Hepatocyte (in vitro differentiated cells): ENCODE data around the gene PGAP3. TPM values are rescaled to one million over a fixed set of nuclear protein-coding genes. Genes with fewer than 3 reads are reported as not detected.
A peak's percentile ranks its signal among the peaks of the same experiment; 100 is the strongest.

Experiments used
- DNase-seq: peaks from one replicate; pipeline ENCODE4 v3.0.0-alpha.2; 2016; ENCODE audit warnings: low spot score
- H2AFZ ChIP-seq: fragments of 200-600 bp; sonication (generic); 2 replicates; pipeline ENCODE4 v1.6.0; 2016; ENCODE audit warnings: antibody characterized with exemption, mild to moderate bottlenecking
- H3K27ac ChIP-seq: fragments of 200-600 bp; sonication (generic); 2 replicates; pipeline ENCODE4 v1.5.1; 2016; ENCODE audit warnings: mild to moderate bottlenecking
- H3K27me3 ChIP-seq: fragments of 200-600 bp; sonication (generic); 2 replicates; pipeline ENCODE4 v1.6.1; 2016
- H3K36me3 ChIP-seq: fragments of 200-600 bp; sonication (generic); replicated peaks from 2 replicates; pipeline ENCODE4 v1.5.1; 2016; ENCODE audit warnings: low read depth; ENCODE audit not compliant: insufficient read depth
- H3K4me1 ChIP-seq: fragments of 200-600 bp; sonication (generic); 2 replicates; pipeline ENCODE4 v1.5.1; 2016; ENCODE audit warnings: mild to moderate bottlenecking, moderate library complexity; ENCODE audit not compliant: insufficient read depth
- H3K4me2 ChIP-seq: fragments of 200-600 bp; sonication (generic); 2 replicates; pipeline ENCODE4 v1.6.0; 2016
- H3K4me3 ChIP-seq: fragments of 200-600 bp; sonication (generic); 2 replicates; pipeline ENCODE4 v1.5.1; 2016; ENCODE audit warnings: mild to moderate bottlenecking
- H3K79me2 ChIP-seq: fragments of 200-600 bp; sonication (generic); 2 replicates; pipeline ENCODE4 v1.6.0; 2017; ENCODE audit warnings: mild to moderate bottlenecking
- H3K9me2 ChIP-seq: fragments of 200-600 bp; sonication (generic); replicated peaks from 2 replicates; pipeline ENCODE4 v1.6.0; 2017; ENCODE audit warnings: mild to moderate bottlenecking; ENCODE audit not compliant: insufficient read depth
- H3K9me3 ChIP-seq: fragments of 200-600 bp; sonication (generic); 2 replicates; pipeline ENCODE4 v1.5.1; 2016; ENCODE audit warnings: low read depth, mild to moderate bottlenecking
- H4K20me1 ChIP-seq: fragments of 200-600 bp; sonication (generic); 2 replicates; pipeline ENCODE4 v1.6.0; 2016; ENCODE audit warnings: mild to moderate bottlenecking; ENCODE audit not compliant: insufficient read depth, poor library complexity, severe bottlenecking
- CTCF ChIP-seq: fragments of 200-600 bp; sonication (generic); IDR thresholded peaks from 2 replicates; pipeline ENCODE4 v1.5.1; 2016; ENCODE audit warnings: antibody characterized with exemption, mild to moderate bottlenecking; ENCODE audit not compliant: poor library complexity
- EZH2 ChIP-seq: fragments of 200-600 bp; sonication (generic); IDR thresholded peaks from 2 replicates; pipeline ENCODE4 v1.6.1; 2016; ENCODE audit warnings: antibody characterized with exemption, mild to moderate bottlenecking, borderline replicate concordance
- EZH2phosphoT487 ChIP-seq: fragments of 200-600 bp; sonication (generic); IDR thresholded peaks from one replicate; pipeline ENCODE4 v1.6.1; 2018; ENCODE audit warnings: antibody characterized with exemption, mild to moderate bottlenecking, low read depth, moderate library complexity; ENCODE audit not compliant: unreplicated experiment, severe bottlenecking
- WGBS: methylation state at CpG from one replicate; pipeline ENCODE4 v1.1.6; 2016; ENCODE audit warnings: low lambda C conversion rate; ENCODE audit errors: missing lambda C conversion rate; 5-methylcytosine and 5-hydroxymethylcytosine counted together
- polyA plus RNA-seq: library from polyadenylated mRNA; unstranded; fragments of >200 nt; fragmentation: Nextera tagmentation; extraction: Ambion mirVana; gene quantifications from 2 replicates; pipeline ENCODE4 v1.2.1, GENCODE V29; 2016
- total RNA-seq: library from RNA; depleted of rRNA; stranded (reverse); fragments of >200 nt; gene quantifications from 2 replicates; pipeline ENCODE4 v1.2.3, GENCODE V29; 2014

Gene PGAP3
- total and polyA plus RNA-seq, 2 experiments from 2014 or later, result 33.0 to 35.4 TPM

- Histone ChIP-seq H3K4me1 (peaks cover 38% of the 10 kb centered on the region), H3K4me2 (peak overlapping the region; percentile 87), H3K27ac (no peak overlapping the region), H3K27me3 (no peaks in the 10 kb centered on the region), H3K79me2 (peaks cover 76% of the 10 kb centered on the region), H3K9me3 (no peaks in the 10 kb centered on the region), H3K9me2 (no peaks in the 10 kb centered on the region), H2AFZ (no peak overlapping the region), H3K36me3 (no peaks in the 10 kb centered on the region), H3K4me3 (no peak overlapping the region), H4K20me1 (peaks cover 9% of the 10 kb centered on the region)
- TF ChIP-seq CTCF, result no peak
- TF ChIP-seq EZH2, result no peak
- no peak for TF ChIP-seq EZH2phosphoT487
- WGBS, result 85% methylated on average over 11 of the region's 11 CpGs
- DNase-seq, result no peak
Measured at GRCh38 chr17:39639566-39640458, 48.0 kb downstream of the PGAP3 start.

- Histone ChIP-seq H4K20me1 (peaks cover 9% of the 10 kb centered on the region), H3K4me2 (peak overlapping the region; percentile 87)
Measured at GRCh38 chr17:39639043-39639442, 48.8 kb downstream of the PGAP3 start.

GRCh38 chr17:39638317-39638716 lies 49.5 kb downstream of the PGAP3 start:
- TF ChIP-seq EZH2 (no peak), CTCF (no peak), EZH2phosphoT487 (no peak)
- Histone ChIP-seq H4K20me1 (peaks cover 9% of the 10 kb centered on the region), H3K4me1 (peaks cover 38% of the 10 kb centered on the region), H3K9me3 (no peaks in the 10 kb centered on the region), H3K4me2 (peak overlapping the region; percentile 87), H3K4me3 (peak overlapping the region; percentile 86), H3K27ac (no peak overlapping the region), H3K36me3 (no peaks in the 10 kb centered on the region), H2AFZ (no peak overlapping the region), H3K9me2 (no peaks in the 10 kb centered on the region), H3K27me3 (no peaks in the 10 kb centered on the region), H3K79me2 (peaks cover 61% of the 10 kb centered on the region)
- DNase-seq, result no peak
- WGBS, result 92% methylated on average over 7 of the region's 7 CpGs

More at GRCh38 chr17:39639043-39639442, 48.8 kb downstream of the PGAP3 start:
- Histone ChIP-seq H3K4me1 (peaks cover 38% of the 10 kb centered on the region), H3K27me3 (no peaks in the 10 kb centered on the region), H2AFZ (no peak overlapping the region), H3K9me3 (no peaks in the 10 kb centered on the region), H3K79me2 (peaks cover 69% of the 10 kb centered on the region), H3K27ac (no peak overlapping the region), H3K9me2 (no peaks in the 10 kb centered on the region), H3K4me3 (no peak overlapping the region), H3K36me3 (no peaks in the 10 kb centered on the region)
- WGBS, result 80% methylated on average over 2 of the region's 2 CpGs
- TF ChIP-seq CTCF, result no peak
- no peak for TF ChIP-seq EZH2
- no peak for TF ChIP-seq EZH2phosphoT487
- DNase-seq, result no peak
